HEK293T (cell line): ENCODE measurements around the gene TEC.

ENCODE experiments used
- CTCF ChIA-PET: fragments of 350-600 bp; formaldehyde crosslinking; extraction: SDS; loops from one replicate; lab custom pipeline; 2021; ENCODE audit warnings: antibody characterized with exemption, inconsistent platforms; lab: Yijun Ruan, JAX
- POLR2A ChIA-PET: fragments of 350-600 bp; formaldehyde crosslinking; extraction: SDS; loops from one replicate; lab custom pipeline; 2020; ENCODE audit warnings: antibody characterized with exemption, inconsistent platforms; lab: Yijun Ruan, JAX
- DNase-seq: peaks from one replicate; pipeline ENCODE4 v3.0.0; 2012; ENCODE audit warnings: mixed read lengths; ENCODE audit errors: extremely low spot score
- BHLHE40 ChIP-seq: fragments of 450-650 bp; IDR thresholded peaks from 2 replicates; pipeline ENCODE4 v1.6.1; 2016; ENCODE audit warnings: mild to moderate bottlenecking, moderate library complexity, borderline replicate concordance
- CTBP1 ChIP-seq: fragments of 450-650 bp; IDR thresholded peaks from 2 replicates; pipeline ENCODE4 v1.6.1; 2016; ENCODE audit warnings: borderline replicate concordance
- ELF4 ChIP-seq: fragments of 450-650 bp; IDR thresholded peaks from 2 replicates; pipeline ENCODE4 v1.6.1; 2017; ENCODE audit warnings: antibody characterized with exemption
- FOXA1 ChIP-seq: fragments of 450-650 bp; IDR thresholded peaks from 2 replicates; pipeline ENCODE4 v1.6.1; 2016; ENCODE audit warnings: mild to moderate bottlenecking
- FOXM1 ChIP-seq: fragments of 450-650 bp; IDR thresholded peaks from 2 replicates; pipeline ENCODE4 v1.6.1; 2017; ENCODE audit warnings: mild to moderate bottlenecking, borderline replicate concordance
- HDGF ChIP-seq: fragments of 450-650 bp; IDR thresholded peaks from 2 replicates; pipeline ENCODE4 v1.6.1; 2017; ENCODE audit warnings: antibody characterized with exemption, borderline replicate concordance
- L3MBTL2 ChIP-seq: fragments of 450-650 bp; conservative IDR thresholded peaks from 2 replicates; pipeline ENCODE4 v1.6.1; 2016; ENCODE audit warnings: mild to moderate bottlenecking
- LEF1 ChIP-seq: fragments of 450-650 bp; IDR thresholded peaks from 2 replicates; pipeline ENCODE4 v1.6.1; 2017; ENCODE audit warnings: mild to moderate bottlenecking, borderline replicate concordance
- NFRKB ChIP-seq: fragments of 450-650 bp; IDR thresholded peaks from 2 replicates; pipeline ENCODE4 v1.6.1; 2016; ENCODE audit warnings: mild to moderate bottlenecking, moderate library complexity
- PKNOX1 ChIP-seq: fragments of 450-650 bp; IDR thresholded peaks from 2 replicates; pipeline ENCODE4 v1.6.1; 2016
- SP1 ChIP-seq: fragments of 450-650 bp; IDR thresholded peaks from 2 replicates; pipeline ENCODE4 v1.6.1; 2017
- SUZ12 ChIP-seq: fragments of 450-650 bp; IDR thresholded peaks from 2 replicates; pipeline ENCODE4 v1.6.1; 2016; ENCODE audit warnings: mild to moderate bottlenecking
- TARDBP ChIP-seq: fragments of 450-650 bp; IDR thresholded peaks from 2 replicates; pipeline ENCODE4 v1.6.1; 2016
- ZNF384 ChIP-seq: fragments of 450-650 bp; IDR thresholded peaks from 2 replicates; pipeline ENCODE4 v1.6.1; 2016

Gene TEC

GRCh38 chr4:48258845-48259397 is 10.7 kb downstream of the TEC start:
- DNase-seq: no peak
- CTCF ChIA-PET: no interaction called here

GRCh38 chr4:48255959-48256342 is 13.7 kb downstream of the TEC start:
- ChIA-PET CTCF (no interaction called here), POLR2A (no interaction called here)
- no peak for DNase-seq

More at GRCh38 chr4:48258845-48259397, 10.7 kb downstream of the TEC start:
- no peak for TF ChIP-seq TARDBP
- TF ChIP-seq FOXM1: no peak
- no peak for TF ChIP-seq SP1
- no peak for TF ChIP-seq L3MBTL2
- TF ChIP-seq CTBP1: no peak
- no peak for TF ChIP-seq LEF1
- POLR2A ChIA-PET: no interaction called here

GRCh38 chr4:48255072-48255958 is 14.3 kb downstream of the TEC start:
- ChIA-PET CTCF (no interaction called here), POLR2A (no interaction called here)
- no peak for TF ChIP-seq FOXM1
- no peak for TF ChIP-seq L3MBTL2
- TF ChIP-seq FOXA1: no peak
- TF ChIP-seq PKNOX1: no peak
- TF ChIP-seq SP1: no peak
- TF ChIP-seq ZNF384: no peak
- no peak for TF ChIP-seq LEF1
- DNase-seq: no peak

More at GRCh38 chr4:48255959-48256342, 13.7 kb downstream of the TEC start:
- no peak for TF ChIP-seq L3MBTL2
- TF ChIP-seq FOXM1: no peak
- TF ChIP-seq TARDBP: no peak
- TF ChIP-seq FOXA1: no peak
- TF ChIP-seq LEF1: no peak
- no peak for TF ChIP-seq SP1
- no peak for TF ChIP-seq PKNOX1

- DNase-seq: no peak
- POLR2A ChIA-PET: no interaction called here
- CTCF ChIA-PET: no interaction called here
- TF ChIP-seq ELF4: no peak
- no peak for TF ChIP-seq HDGF
- TF ChIP-seq FOXM1: no peak
- no peak for TF ChIP-seq CTBP1
- TF ChIP-seq PKNOX1: no peak
- TF ChIP-seq TARDBP: no peak
- no peak for TF ChIP-seq FOXA1
Measured at GRCh38 chr4:48254381-48255071, 15.1 kb downstream of the TEC start.

GRCh38 chr4:48252313-48252712 is 17.3 kb downstream of the TEC start:
- ChIA-PET POLR2A (no interaction called here), CTCF (no interaction called here)
- TF ChIP-seq PKNOX1: no peak
- TF ChIP-seq CTBP1: no peak
- no peak for TF ChIP-seq LEF1
- no peak for TF ChIP-seq TARDBP
- no peak for TF ChIP-seq SUZ12
- no peak for TF ChIP-seq FOXM1
- no peak for DNase-seq

- no peak for TF ChIP-seq L3MBTL2
- no peak for TF ChIP-seq NFRKB
- TF ChIP-seq ELF4: no peak
- TF ChIP-seq HDGF: no peak
- TF ChIP-seq LEF1: no peak
- TF ChIP-seq FOXA1: no peak
- no peak for TF ChIP-seq SP1
- no peak for TF ChIP-seq BHLHE40
- TF ChIP-seq FOXM1: no peak
- DNase-seq: no peak
- ChIA-PET CTCF (no interaction called here), POLR2A (no interaction called here)
Measured at GRCh38 chr4:48250980-48251379, 18.7 kb downstream of the TEC start.
